CD4-positive, alpha-beta T cell treated with Interleukin-17A for 4 hours (primary cell): ENCODE measurements around the gene KCNAB1.
A peak's percentile ranks its signal among the peaks of the same experiment; 100 is the strongest.

ENCODE experiments used
- DNase-seq: peaks from one replicate; pipeline ENCODE4 v3.0.0-alpha.2; 2020; ENCODE audit warnings: mixed read lengths

The KCNAB1 gene

GRCh38 chr3:156509189-156510174 lies 389.1 kb downstream of the KCNAB1 start:
- no peak for DNase-seq

DNA sequence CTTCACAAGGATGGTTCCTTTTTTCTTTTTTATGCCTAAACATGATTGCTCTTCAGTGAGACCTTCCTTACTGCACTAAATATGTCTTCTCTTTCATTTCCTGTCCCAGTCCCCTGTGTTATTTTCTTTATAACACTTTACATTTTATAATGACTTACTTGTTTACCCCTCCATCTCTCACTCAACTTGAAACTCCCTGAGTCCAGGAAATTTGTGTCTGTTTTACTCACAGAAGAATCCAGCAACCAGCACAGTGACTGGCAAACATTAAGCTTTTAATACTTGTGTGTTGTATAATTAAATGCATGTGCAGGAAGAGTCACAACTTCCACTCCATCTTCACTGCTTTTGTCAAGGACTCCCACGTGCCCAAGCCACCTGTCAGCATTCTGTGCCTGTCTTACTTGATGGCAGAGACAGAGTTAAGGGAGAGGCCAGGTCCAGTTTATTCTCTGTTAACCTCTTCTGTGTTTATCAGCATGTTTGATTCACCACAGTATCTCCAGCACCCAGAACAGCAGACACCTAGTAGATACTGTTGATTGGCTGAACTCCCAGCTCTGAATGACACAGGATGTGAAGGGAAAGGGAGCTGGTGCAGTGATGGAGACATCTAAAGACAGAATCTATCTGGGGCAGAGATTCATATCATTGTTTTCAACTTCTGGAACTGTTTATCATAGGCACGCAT lies 391.8 kb downstream of the KCNAB1 start:
- DNase-seq, result peak; percentile 23

- no peak for DNase-seq
Observed at GRCh38 chr3:156513619-156514018, 393.2 kb downstream of the KCNAB1 start.

DNA sequence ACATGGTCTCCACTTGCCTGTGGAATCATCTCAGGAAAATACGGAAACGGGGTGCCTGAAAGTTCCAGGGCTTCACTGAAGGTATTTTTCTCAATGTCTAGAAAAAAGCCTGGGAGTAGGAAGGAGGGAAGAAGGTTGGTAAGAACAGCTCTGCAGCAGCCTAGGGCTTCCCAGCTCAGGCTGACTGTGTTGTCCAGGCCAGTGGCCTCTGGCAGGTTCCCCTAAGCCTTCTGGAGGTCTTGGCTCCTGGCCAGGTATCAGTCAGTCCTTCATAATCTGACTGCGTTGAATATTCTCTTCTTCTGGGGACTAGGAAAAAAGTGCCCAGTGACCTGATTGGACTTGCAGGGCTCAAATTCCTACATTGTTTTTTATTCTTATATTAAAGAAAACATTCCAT lies 395.9 kb downstream of the KCNAB1 start:
- DNase-seq, result no peak

- DNase-seq, result no peak
Observed at GRCh38 chr3:156516961-156517360, 396.6 kb downstream of the KCNAB1 start.

- no peak for DNase-seq
Observed at GRCh38 chr3:156518726-156519125, 398.3 kb downstream of the KCNAB1 start.

DNA sequence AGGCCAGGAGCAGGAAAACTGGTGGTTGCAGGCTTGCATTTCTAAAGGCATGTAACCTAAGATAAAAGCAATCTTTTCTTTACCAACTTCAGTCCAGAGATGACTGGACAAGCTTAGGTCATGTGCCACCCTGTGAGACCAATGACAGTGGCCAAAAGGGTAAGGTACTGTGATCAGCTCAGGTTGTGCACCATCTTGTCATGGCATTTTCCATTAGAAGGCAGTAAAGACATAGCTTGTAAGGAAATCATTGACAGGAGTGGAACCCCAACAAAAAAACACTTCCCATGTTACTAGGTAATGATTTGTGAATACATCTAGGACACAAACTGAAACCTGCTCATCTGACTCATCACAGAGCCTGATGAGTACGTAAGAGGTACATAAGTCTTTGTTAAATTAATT lies 399.4 kb downstream of the KCNAB1 start:
- DNase-seq, result no peak

- no peak for DNase-seq
Observed at GRCh38 chr3:156522673-156523072, 402.3 kb downstream of the KCNAB1 start.

- DNase-seq, result peak; percentile 13
Observed at GRCh38 chr3:156525808-156526207, 405.4 kb downstream of the KCNAB1 start.

GRCh38 chr3:156527060-156527459 lies 406.7 kb downstream of the KCNAB1 start:
- no peak for DNase-seq

GRCh38 chr3:156530980-156531379 lies 410.6 kb downstream of the KCNAB1 start:
- no peak for DNase-seq

- no peak for DNase-seq
Observed at GRCh38 chr3:156532730-156533129, 412.4 kb downstream of the KCNAB1 start.

DNA sequence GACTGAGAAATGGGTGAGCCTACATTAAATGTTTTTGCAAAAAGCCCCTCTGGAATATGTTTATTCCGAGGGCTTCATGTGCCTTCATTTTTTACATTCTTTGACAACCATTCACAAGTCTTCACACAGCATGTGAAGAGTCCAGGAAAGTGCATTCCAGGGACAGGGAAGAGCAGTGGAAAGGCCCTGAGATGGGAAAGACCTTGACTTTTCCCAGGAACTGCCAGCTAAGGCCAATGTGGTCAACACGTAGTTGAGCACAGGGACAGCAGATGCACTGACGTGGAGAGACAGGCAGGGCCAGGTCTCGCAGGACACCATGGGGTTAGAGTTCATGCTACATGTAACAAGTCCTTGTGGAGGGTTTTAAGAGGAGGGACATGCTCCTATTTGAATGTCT lies 412.8 kb downstream of the KCNAB1 start:
- DNase-seq, result no peak

DNA sequence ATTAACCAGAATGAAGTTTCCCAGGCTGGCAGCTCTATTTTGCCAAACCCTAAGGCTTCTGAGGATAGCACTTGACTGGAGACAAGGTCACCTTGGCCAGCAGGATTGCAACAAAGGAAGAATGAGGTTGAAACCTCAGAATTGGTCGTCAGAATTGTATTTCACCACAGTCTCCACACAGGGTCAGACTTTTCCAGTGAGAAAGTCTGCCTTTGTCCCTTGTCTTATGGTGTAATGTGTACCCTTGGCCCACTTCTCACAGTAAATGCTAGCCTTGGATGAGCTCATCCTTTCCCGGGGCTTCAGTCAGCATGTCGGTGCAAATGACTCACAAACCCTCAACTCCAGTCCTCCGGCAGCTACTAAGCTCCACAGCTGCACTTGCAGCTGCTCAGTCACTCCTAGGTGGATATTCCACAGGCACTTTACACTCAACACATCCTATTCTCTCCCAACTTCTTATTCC lies 414.8 kb downstream of the KCNAB1 start:
- DNase-seq, result no peak

DNA sequence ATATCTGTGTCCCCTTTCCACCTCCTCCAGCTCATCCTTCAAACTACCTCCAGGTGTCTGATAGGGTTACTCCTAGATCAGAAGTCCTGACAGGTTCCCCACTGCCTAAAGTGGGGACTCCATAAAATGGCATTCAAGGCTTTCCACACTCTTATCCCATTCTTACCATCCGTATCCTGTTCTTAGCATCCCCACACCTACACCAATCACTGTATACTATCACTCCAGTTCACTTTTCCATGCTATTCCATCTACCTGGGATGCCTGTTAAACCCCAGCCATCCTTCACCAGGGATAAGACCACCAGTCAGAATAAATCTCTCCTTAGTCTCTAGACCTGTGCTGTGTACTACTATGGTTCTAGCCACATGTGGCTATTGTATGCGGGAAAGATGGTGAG lies 415.4 kb downstream of the KCNAB1 start:
- no peak for DNase-seq

DNA sequence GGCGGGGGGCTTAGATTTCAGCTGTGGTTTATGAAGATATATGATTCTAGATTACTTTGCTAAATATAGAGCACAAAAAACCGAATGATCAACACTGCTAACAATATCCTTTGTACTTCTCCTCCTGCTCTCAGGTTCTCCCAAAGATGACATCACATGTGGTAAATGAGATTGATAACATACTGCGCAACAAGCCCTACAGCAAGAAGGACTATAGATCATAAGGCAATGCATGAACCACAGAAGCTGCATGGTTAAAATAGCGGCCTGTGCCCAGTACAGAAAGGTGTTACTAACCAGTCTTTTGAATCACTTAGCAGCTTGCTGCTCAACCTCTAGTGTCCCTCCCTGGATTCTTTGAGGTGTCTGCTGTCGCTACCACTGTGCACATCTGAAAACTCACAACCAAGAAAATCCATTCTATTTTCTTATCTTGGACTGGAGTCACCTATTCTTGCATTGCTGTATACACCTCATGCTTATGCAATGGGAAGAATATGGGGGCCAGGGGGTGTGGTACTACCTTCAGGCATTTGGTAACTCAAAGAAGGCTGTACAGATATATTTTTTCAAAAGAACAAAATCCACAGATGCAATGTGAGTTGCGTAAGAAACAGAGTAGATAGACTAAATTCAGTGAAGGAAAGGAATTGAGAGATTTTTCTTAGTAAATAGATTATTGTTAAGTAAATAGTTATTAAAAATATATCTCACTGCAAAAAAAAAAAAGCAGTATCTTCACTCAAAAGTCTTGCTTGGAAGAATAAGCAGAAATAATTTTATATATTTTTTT lies 416.3 kb downstream of the KCNAB1 start:
- DNase-seq, result no peak

DNA sequence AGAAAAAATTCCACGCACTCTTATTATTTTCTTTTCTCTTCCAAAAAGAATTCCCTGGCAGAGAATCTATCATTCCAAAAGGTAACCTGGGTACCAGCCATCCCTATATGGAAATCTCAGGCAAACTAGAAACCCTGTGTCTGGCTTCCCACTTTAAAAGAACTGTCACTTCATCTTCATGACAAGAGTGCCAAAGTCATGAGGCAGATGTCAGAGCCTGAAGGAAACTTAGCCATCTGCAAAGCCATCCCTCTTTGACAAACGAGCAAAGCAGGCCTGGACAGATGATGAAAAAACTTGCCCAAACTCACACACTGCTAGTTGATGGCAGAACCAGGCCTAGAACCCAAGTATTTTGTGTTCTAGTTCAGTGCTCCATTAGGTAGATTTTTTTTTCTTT lies 418.7 kb downstream of the KCNAB1 start:
- DNase-seq, result no peak

GRCh38 chr3:156539802-156540201 lies 419.4 kb downstream of the KCNAB1 start:
- DNase-seq, result no peak

- no peak for DNase-seq
Observed at GRCh38 chr3:156542101-156543042, 422.0 kb downstream of the KCNAB1 start.

- DNase-seq, result no peak
Observed at GRCh38 chr3:156543043-156543555, 422.7 kb downstream of the KCNAB1 start.

DNA sequence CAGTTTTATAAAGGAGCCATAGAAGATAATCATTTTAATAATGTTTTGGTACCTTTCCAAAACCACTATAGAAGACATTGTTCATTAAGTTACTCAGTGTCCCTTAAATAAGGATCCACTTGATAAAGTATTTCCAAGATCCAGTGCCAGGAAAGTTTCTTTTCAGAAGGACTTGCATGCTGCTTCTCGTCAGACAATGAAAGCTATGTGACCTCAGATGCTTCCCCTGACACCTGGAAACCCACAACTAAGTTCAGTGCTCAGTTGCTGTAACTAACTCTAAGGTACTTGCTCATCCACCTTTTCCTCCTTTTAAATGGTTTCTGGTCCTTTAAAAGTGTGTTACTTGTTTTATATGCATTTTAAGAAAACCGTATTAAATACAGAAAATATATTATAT lies 427.3 kb downstream of the KCNAB1 start:
- no peak for DNase-seq
